Mucosa of descending colon (tissue), 3 donors: ENCODE data around the gene SH3BP2. TPM values are rescaled to one million over a fixed set of nuclear protein-coding genes. Genes with fewer than 3 reads are reported as not detected.

Experiments
- ATAC-seq: fragments of 200-7000 bp; cut with Tn5 transposase; one replicate; pipeline ENCODE4 v1.9.1; 2020; ENCODE audit warnings: mild to moderate bottlenecking, moderate library complexity
- DNase-seq, 3 donors: peaks; one replicate each; pipeline ENCODE4 v3.0.0-alpha.2; 2020
- H3K36me3 ChIP-seq: fragments of 200-600 bp; one replicate; pipeline ENCODE4 v1.8.0; 2021; ENCODE audit warnings: low read depth, mild to moderate bottlenecking
- H3K4me1 ChIP-seq: fragments of 200-600 bp; one replicate; pipeline ENCODE4 v1.8.0; 2021; ENCODE audit warnings: low read depth, mild to moderate bottlenecking
- H3K4me3 ChIP-seq: fragments of 200-600 bp; one replicate; pipeline ENCODE4 v1.8.0; 2021; ENCODE audit warnings: mild to moderate bottlenecking
- H3K9me3 ChIP-seq: fragments of 200-600 bp; one replicate; pipeline ENCODE4 v1.8.0; 2021; ENCODE audit warnings: mild to moderate bottlenecking
- CTCF ChIP-seq: fragments of 200-600 bp; IDR thresholded peaks from one replicate; pipeline ENCODE4 v1.8.0; 2022; ENCODE audit warnings: antibody characterized with exemption, mild to moderate bottlenecking
- intact Hi-C, 2 donors: fragments of 100-400 bp; cut with DNase I in 1 of 2; cut with micrococcal nuclease in 1 of 2; formaldehyde crosslinking; loops; one replicate each; pipeline versions ENCODE4 v1.11.0 to v1.11.1; 2022; cut with DNase I, micrococcal nuclease
- total RNA-seq, 3 donors: library from RNA; stranded (reverse); fragmentation: NEBNext Ultra II Directional in 2 of 3; extraction: Animal tissue kit (Norgen Biotek cat#: 25700) in 2 of 3; gene quantifications; one replicate each; pipeline versions ENCODE4 v1.2.1 to v1.2.4, GENCODE V29; 2021 to 2023
- donor health status: DM: no; HTN: no; CAD: no; lungs with moderate emphysema.
- donor health status: DM: no; HTN: no; CAD: no.
- donor health status: DM: no; HTN: yes; CAD: no.

SH3BP2 gene
- total RNA-seq, 3 donors from 2014 or later: 48.1 to 75.3 (median 73.0) TPM

- peaks cover 26% of the 10 kb centered on the region for H3K4me1 ChIP-seq
- TF ChIP-seq CTCF: no peak
- peak; percentile 65 for ATAC-seq
Measured at GRCh38 chr4:2745981-2746806, 46.7 kb upstream of the SH3BP2 start.

GRCh38 chr4:2746891-2747695, 45.8 kb upstream of the SH3BP2 start:
- ATAC-seq (no peak), DNase-seq (no peak)
- no peak for TF ChIP-seq CTCF
- H3K4me1 ChIP-seq: peaks cover 33% of the 10 kb centered on the region
- H3K4me3 ChIP-seq: no peak overlapping the region
- H3K9me3 ChIP-seq: no peaks in the 10 kb centered on the region
- H3K36me3 ChIP-seq: no peaks in the 10 kb centered on the region
- intact Hi-C loops: no loop called here

More at GRCh38 chr4:2745981-2746806, 46.7 kb upstream of the SH3BP2 start:
- Histone ChIP-seq H3K4me3 (no peak overlapping the region), H3K36me3 (no peaks in the 10 kb centered on the region), H3K9me3 (no peaks in the 10 kb centered on the region)
- intact Hi-C loops: no loop called here
- DNase-seq: peak in 2 of 3 donors; percentile 36 to 78

GRCh38 chr4:2750719-2751605, 41.9 kb upstream of the SH3BP2 start:
- H3K4me3 ChIP-seq: no peak overlapping the region
- no peak for TF ChIP-seq CTCF
- peak; percentile 78 for ATAC-seq
- peaks cover 26% of the 10 kb centered on the region for H3K4me1 ChIP-seq
- DNase-seq: peak in 2 of 3 donors; percentile 60 to 78
- H3K36me3 ChIP-seq: no peaks in the 10 kb centered on the region
- no peaks in the 10 kb centered on the region for H3K9me3 ChIP-seq
- intact Hi-C loops: no loop called here

- intact Hi-C loops: no loop called here
- H3K4me1 ChIP-seq: peaks cover 22% of the 10 kb centered on the region
- DNase-seq (no peak), ATAC-seq (no peak)
- no peaks in the 10 kb centered on the region for H3K9me3 ChIP-seq
- no peak overlapping the region for H3K4me3 ChIP-seq
- H3K36me3 ChIP-seq: no peaks in the 10 kb centered on the region
- no peak for TF ChIP-seq CTCF
Measured at GRCh38 chr4:2753436-2753835, 39.4 kb upstream of the SH3BP2 start.
